PC-9 (cell line): ENCODE data around the gene GNB1.
"Not testable (repeated sequence)": the region's sequence is repeated elsewhere in the genome, so short reads cannot be mapped to it uniquely, and the experiment has no call there.

Experiments used
- EZH2 ChIP-seq: fragments of 200-600 bp; sonication (generic); IDR thresholded peaks from 2 replicates; pipeline ENCODE4 v1.8.0; 2017; ENCODE audit warnings: antibody characterized with exemption, low read depth
- TF ChIP-seq, protein P1 (sequence below): fragments of 200-600 bp; sonication (generic); conservative IDR thresholded peaks from 2 replicates; pipeline ENCODE4 v1.6.1; 2017; ENCODE audit warnings: mixed run types, antibody characterized with exemption, mild to moderate bottlenecking, moderate library complexity

DNA sequence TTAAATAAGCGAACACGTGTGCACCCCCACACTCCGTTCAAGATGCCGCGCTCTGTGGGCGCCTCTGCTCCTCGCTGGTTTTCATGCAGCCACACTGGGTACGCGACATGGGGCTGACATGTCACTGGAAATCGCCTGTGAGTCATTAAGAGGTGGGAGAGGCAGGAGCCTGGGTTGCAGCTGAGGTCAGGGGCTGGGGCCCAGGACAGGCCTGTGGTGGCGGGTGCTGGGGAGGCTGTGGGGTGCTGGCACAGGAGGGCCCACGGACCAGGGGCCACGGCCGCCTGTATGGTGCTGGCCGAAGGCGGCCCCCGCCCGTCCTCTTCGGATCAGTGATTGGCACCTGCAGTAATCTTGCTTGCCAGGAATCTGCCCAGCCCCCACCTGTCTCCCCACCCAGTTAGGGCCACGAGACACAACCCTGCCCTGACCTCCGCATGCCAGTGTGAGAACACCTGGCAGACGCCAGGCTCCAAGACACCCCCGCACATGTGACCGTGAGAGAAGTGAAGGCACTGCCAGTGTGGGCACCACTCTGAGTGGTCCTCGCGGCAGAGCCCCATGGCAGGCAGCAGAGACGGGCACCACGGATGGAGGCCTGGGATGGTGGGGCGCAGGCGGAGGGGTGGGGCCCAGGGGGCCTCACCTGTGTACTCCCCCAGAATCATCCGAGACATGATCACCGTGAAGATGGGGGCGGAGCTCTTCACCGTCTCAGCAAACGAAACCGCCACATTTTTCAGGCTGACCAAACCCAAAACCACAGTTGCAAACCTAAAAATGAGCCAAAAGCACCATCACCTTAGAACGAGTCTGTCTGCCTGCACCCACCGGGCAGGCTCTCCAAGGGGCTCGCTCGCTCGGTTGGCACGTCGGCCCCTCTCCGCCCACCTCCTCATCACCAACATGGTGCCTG, 153.0 kb downstream of the GNB1 start:
- TF ChIP-seq, protein P1, sequence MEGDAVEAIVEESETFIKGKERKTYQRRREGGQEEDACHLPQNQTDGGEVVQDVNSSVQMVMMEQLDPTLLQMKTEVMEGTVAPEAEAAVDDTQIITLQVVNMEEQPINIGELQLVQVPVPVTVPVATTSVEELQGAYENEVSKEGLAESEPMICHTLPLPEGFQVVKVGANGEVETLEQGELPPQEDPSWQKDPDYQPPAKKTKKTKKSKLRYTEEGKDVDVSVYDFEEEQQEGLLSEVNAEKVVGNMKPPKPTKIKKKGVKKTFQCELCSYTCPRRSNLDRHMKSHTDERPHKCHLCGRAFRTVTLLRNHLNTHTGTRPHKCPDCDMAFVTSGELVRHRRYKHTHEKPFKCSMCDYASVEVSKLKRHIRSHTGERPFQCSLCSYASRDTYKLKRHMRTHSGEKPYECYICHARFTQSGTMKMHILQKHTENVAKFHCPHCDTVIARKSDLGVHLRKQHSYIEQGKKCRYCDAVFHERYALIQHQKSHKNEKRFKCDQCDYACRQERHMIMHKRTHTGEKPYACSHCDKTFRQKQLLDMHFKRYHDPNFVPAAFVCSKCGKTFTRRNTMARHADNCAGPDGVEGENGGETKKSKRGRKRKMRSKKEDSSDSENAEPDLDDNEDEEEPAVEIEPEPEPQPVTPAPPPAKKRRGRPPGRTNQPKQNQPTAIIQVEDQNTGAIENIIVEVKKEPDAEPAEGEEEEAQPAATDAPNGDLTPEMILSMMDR = not testable (repeated sequence)
- TF ChIP-seq EZH2 = not testable (repeated sequence)
